AG04449 (cell line): ENCODE results near the gene MLEC.

Experiments used
- CTCF ChIA-PET: fragments of 350-600 bp; formaldehyde crosslinking; extraction: SDS; loops from one replicate; lab custom pipeline; 2021; ENCODE audit warnings: antibody characterized with exemption; lab: Yijun Ruan, JAX
- POLR2A ChIA-PET: fragments of 400-600, 350-600 bp; formaldehyde crosslinking; extraction: SDS; loops from one replicate; lab custom pipeline; 2020; ENCODE audit warnings: antibody characterized with exemption, inconsistent platforms; lab: Yijun Ruan, JAX
- DNase-seq: peaks from one replicate; pipeline ENCODE4 v3.0.0-alpha.2; 2010; ENCODE audit warnings: low read depth, low spot score
- H3K4me3 ChIP-seq: 2 replicates; pipeline ENCODE4 v1.5.1; 2011; ENCODE audit warnings: low read depth, mild to moderate bottlenecking, control low read depth, low read length
- TF ChIP-seq, protein P1 (sequence below): IDR thresholded peaks from one replicate; pipeline ENCODE4 v1.5.1; 2011; ENCODE audit warnings: mild to moderate bottlenecking, moderate library complexity, low read length, control low read depth, inconsistent platforms; ENCODE audit not compliant: insufficient read depth; ENCODE audit errors: missing control alignments

MLEC gene

DNA sequence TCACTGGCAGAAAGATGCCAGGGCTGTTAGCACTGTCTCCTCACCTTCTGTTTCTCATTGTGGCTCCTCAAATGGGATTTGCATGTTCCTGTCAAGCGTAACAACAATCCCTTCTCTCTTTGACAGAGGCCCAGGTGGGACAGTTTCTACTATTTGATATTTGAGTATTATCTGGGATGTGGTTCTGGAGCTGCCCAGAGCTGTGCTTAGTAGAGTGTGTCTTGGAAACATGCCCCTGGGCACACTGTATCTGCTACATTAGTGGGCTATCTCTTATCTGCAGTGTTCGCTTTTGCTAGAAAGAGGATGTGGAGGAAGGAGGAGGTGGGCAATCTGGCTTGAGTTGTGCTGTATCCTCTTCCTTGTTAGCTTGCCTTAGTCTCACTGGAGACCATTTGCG lies 34.9 kb downstream of the MLEC start:
- TF ChIP-seq, protein P1, sequence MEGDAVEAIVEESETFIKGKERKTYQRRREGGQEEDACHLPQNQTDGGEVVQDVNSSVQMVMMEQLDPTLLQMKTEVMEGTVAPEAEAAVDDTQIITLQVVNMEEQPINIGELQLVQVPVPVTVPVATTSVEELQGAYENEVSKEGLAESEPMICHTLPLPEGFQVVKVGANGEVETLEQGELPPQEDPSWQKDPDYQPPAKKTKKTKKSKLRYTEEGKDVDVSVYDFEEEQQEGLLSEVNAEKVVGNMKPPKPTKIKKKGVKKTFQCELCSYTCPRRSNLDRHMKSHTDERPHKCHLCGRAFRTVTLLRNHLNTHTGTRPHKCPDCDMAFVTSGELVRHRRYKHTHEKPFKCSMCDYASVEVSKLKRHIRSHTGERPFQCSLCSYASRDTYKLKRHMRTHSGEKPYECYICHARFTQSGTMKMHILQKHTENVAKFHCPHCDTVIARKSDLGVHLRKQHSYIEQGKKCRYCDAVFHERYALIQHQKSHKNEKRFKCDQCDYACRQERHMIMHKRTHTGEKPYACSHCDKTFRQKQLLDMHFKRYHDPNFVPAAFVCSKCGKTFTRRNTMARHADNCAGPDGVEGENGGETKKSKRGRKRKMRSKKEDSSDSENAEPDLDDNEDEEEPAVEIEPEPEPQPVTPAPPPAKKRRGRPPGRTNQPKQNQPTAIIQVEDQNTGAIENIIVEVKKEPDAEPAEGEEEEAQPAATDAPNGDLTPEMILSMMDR: no peak
- DNase-seq: no peak
- ChIA-PET POLR2A (interaction anchor here (1.6 kb wide), 1 partner anchor 13 kb away, joined by 3 read pairs; no protein-coding TSS in a partner anchor), CTCF (interaction anchor here (1.4 to 1.5 kb wide), 2 partner anchors 72 to 140 kb away, joined by 3 to 7 read pairs; no protein-coding TSS in a partner anchor)
- H3K4me3 ChIP-seq: no peak overlapping the region

DNA sequence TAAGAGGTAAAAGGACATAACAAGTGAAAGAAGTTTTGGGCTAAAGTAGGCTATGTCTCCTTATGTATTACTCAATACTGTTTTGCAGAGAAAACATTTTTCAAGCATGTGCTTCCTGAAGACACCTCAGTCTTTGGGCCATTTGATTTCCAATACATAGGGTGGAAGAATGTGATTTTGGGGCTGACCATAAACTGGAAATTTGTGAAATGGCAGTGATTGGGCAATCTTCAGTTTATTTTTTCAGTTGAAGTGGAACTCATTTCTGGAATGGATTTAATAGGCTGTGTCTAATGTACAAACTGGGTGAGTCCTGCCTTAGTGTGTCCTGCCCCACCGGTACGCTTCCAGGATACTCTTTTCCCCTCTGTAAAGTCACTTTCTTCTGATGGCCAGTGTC lies 35.8 kb downstream of the MLEC start:
- TF ChIP-seq, protein P1: no peak
- CTCF ChIA-PET: interaction anchor here (1.4 kb wide), 1 partner anchor 140 kb away, joined by 3 read pairs; no protein-coding TSS in a partner anchor
- no peak overlapping the region for H3K4me3 ChIP-seq
- DNase-seq: no peak
- POLR2A ChIA-PET: interaction anchor here (1.6 kb wide), 1 partner anchor 14 kb away, joined by 3 read pairs; no protein-coding TSS in a partner anchor

DNA sequence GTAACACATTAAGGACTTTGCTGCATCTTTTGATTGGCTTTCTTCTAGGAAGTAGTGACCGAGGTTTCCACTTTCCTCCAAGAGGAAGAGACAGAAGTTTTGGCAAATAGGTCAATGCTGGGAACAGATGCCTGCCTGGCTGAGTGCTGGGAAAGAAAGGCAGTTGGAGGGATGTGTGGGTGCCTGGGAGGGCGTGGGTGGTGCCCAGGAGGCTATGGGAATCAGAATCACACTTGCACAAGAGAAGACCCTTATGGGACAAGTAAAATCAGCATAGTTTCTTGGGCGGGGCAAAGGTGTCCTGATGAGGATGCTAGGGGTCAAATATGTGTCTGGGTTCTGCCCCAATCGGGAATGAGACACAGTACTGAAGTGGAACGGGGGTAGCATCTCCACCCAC lies 37.8 kb downstream of the MLEC start:
- H3K4me3 ChIP-seq: no peak overlapping the region
- CTCF ChIA-PET: interaction anchor here (0.9 to 1.5 kb wide), 5 partner anchors 10 to 256 kb away, joined by 3 to 7 read pairs (median 6); no protein-coding TSS in a partner anchor
- TF ChIP-seq, protein P1: no peak
- POLR2A ChIA-PET: no interaction called here
- no peak for DNase-seq

DNA sequence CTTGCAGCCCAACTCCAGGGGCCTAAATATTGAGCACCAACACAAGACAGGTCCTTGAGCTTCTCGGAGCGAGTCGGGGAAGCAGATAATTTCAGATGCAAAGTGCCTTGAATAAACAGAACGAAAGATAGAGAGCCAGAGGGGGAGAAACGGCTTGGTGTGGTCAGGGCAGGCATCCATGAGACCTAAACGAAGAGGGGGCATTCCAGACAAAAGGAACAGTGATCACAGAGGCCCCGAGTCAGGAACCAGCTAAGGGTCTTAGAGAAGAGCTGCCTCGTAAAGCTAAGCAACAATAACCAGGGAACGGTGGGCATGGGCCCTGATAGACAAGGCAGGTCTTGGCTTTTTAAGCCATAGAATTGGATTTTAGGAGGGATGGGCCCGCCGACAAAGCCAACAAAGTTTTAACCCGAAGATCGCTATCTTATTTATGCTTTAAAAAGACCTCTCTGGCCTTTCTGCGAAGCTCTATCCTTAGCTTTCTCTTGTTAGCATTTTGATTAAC lies 38.3 kb downstream of the MLEC start:
- ChIA-PET POLR2A (no interaction called here), CTCF (interaction anchor here (0.8 to 1.5 kb wide), 6 partner anchors 11 to 255 kb away, joined by 3 to 7 read pairs (median 5); no protein-coding TSS in a partner anchor)
- TF ChIP-seq, protein P1: no peak
- peak overlapping the region; percentile 73 for H3K4me3 ChIP-seq
- DNase-seq: no peak

DNA sequence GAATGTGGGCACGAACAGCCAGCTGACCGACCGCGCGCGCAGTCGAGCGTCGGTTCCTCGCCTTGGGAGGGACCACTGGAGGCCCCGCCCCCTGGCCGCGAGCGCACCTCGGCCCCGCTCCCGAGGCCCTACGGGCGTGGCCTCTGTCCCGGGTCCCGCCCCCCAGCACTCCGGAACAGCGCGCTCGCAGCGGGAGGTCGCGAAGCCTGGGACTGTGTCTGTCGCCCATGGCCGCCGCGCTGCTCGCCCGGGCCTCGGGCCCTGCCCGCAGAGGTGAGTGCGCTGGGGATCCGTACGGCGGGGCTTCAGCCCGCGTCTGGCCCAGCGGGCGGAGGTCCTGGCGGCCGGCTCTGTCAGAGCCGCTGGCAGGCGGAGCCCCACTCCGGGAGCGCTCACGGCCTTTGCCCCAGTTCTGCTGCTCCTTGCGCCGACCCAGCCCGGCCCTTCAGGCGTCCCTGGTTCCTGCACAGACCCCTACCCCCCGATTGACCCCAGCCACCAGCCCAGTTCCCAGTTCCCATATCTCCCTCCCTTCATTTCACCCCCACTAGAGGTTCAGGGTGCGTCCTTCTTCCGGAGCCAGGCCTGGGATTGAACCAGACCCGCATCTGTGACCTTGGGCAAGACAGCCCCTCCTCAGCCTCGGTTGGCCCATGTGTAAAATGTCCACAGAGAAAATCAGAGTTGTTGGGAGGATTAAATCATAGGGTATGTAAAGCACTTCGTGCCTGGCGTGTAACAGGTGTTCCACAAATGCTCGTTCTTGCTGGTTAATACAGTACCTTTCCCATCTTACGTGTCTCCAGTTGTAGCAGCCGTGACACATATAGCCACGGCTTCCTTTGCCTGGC lies 38.9 kb downstream of the MLEC start, which contains the start of gene ACADS:
Gene ACADS (plus strand): TSS at position 168 of the 851 bp plus-strand sequence. CDS start 60 bp downstream, at position 228.
- POLR2A ChIA-PET: no interaction called here
- no peak for DNase-seq
- TF ChIP-seq, protein P1: no peak
- H3K4me3 ChIP-seq: peak within 1 kb of the TSS; percentile 73
- CTCF ChIA-PET: interaction anchor here (0.8 to 1.5 kb wide), 6 partner anchors 11 to 255 kb away, joined by 3 to 7 read pairs (median 5); no protein-coding TSS in a partner anchor

DNA sequence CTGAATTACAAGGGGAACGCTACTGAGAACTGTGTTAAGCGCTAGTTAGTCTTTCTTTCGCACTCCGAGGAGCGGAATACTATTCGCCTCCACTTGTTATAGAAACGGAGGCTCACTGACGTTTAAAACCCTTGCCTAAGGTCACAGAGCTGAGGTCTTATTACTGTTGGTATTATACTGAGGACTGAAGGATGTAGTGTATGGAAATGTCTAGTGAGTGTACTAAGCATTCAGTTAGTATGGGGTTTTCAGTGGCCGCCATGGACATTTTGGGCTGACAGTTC lies 39.5 kb downstream of the MLEC start:
- ChIA-PET POLR2A (no interaction called here), CTCF (no interaction called here)
- no peak for DNase-seq
- TF ChIP-seq, protein P1: no peak
- H3K4me3 ChIP-seq: peak overlapping the region; percentile 73
